H9 (cell line): ENCODE data around the gene GAL3ST3. TPM values are rescaled to one million over a fixed set of nuclear protein-coding genes. Genes with fewer than 3 reads are reported as not detected.

Experiments used
- DNase-seq: peaks from one replicate; pipeline ENCODE4 v3.0.0-alpha.2; 2017
- H2AFZ ChIP-seq: one replicate; pipeline ENCODE4 v1.6.1; 2013; ENCODE audit warnings: mild to moderate bottlenecking, low read length, control low read depth, moderate library complexity
- H2AK5ac ChIP-seq: 2 replicates; pipeline ENCODE4 v1.6.1; 2013; ENCODE audit warnings: low read length, control low read depth, mixed read lengths; ENCODE audit not compliant: insufficient read length
- H2BK120ac ChIP-seq: one replicate; pipeline ENCODE4 v1.6.1; 2013; ENCODE audit warnings: low read depth, mild to moderate bottlenecking, low read length, control low read depth, inconsistent platforms; ENCODE audit not compliant: poor library complexity, severe bottlenecking
- H2BK12ac ChIP-seq: 2 replicates; pipeline ENCODE4 v1.6.1; 2013; ENCODE audit warnings: low read length, control low read depth, mixed read lengths, low read depth; ENCODE audit not compliant: insufficient read length
- H2BK15ac ChIP-seq: 2 replicates; pipeline ENCODE4 v1.6.1; 2013; ENCODE audit warnings: low read depth, low read length, control low read depth
- H2BK20ac ChIP-seq: one replicate; pipeline ENCODE4 v1.6.1; 2013; ENCODE audit warnings: low read depth, mild to moderate bottlenecking, low read length, control low read depth, inconsistent platforms; ENCODE audit not compliant: poor library complexity, severe bottlenecking
- H2BK5ac ChIP-seq: 2 replicates; pipeline ENCODE4 v1.6.1; 2013; ENCODE audit warnings: low read length, control low read depth, mixed read lengths; ENCODE audit not compliant: insufficient read length
- H3K14ac ChIP-seq: 2 replicates; pipeline ENCODE4 v1.6.1; 2013; ENCODE audit warnings: low read length, control low read depth; ENCODE audit not compliant: insufficient read depth
- H3K18ac ChIP-seq: 2 replicates; pipeline ENCODE4 v1.6.1; 2013; ENCODE audit warnings: low read depth, mild to moderate bottlenecking, mixed read lengths, low read length, control low read depth; ENCODE audit not compliant: insufficient read length
- H3K23ac ChIP-seq: 2 replicates; pipeline ENCODE4 v1.6.1; 2013; ENCODE audit warnings: low read length, control low read depth, mixed read lengths, low read depth; ENCODE audit not compliant: insufficient read length
- H3K23me2 ChIP-seq: 2 replicates; pipeline ENCODE4 v1.6.1; 2013; ENCODE audit warnings: low read depth, mild to moderate bottlenecking, mixed read lengths, low read length, control low read depth; ENCODE audit not compliant: insufficient read length, poor library complexity, severe bottlenecking
- H3K27ac ChIP-seq: 2 replicates; pipeline ENCODE4 v1.5.1; 2013; ENCODE audit warnings: low read length, control low read depth, mixed read lengths, low read depth; ENCODE audit not compliant: insufficient read length
- H3K27me3 ChIP-seq: 2 replicates; pipeline ENCODE4 v1.6.1; 2013; ENCODE audit warnings: low read length, control low read depth, inconsistent platforms; ENCODE audit not compliant: insufficient read depth
- H3K4ac ChIP-seq: 2 replicates; pipeline ENCODE4 v1.6.1; 2013; ENCODE audit warnings: low read depth, mild to moderate bottlenecking, control low read depth, inconsistent platforms, low read length, moderate library complexity
- H3K4me1 ChIP-seq: 2 replicates; pipeline ENCODE4 v1.6.1; 2013; ENCODE audit warnings: low read length, control low read depth, inconsistent platforms; ENCODE audit not compliant: insufficient read depth
- H3K4me2 ChIP-seq: 2 replicates; pipeline ENCODE4 v1.6.1; 2013; ENCODE audit warnings: low read length, control low read depth, mixed read lengths; ENCODE audit not compliant: insufficient read length, insufficient read depth
- H3K56ac ChIP-seq: 2 replicates; pipeline ENCODE4 v1.6.1; 2013; ENCODE audit warnings: low read depth, mild to moderate bottlenecking, mixed read lengths, low read length, control low read depth; ENCODE audit not compliant: insufficient read length
- H3K79me1 ChIP-seq: 2 replicates; pipeline ENCODE4 v1.6.1; 2013; ENCODE audit warnings: low read depth, mild to moderate bottlenecking, moderate library complexity, low read length, control low read depth, inconsistent platforms; ENCODE audit not compliant: insufficient read depth, poor library complexity, severe bottlenecking
- H3K79me2 ChIP-seq: 2 replicates; pipeline ENCODE4 v1.6.1; 2013; ENCODE audit warnings: low read length, control low read depth, inconsistent platforms; ENCODE audit not compliant: insufficient read depth
- H3K9ac ChIP-seq: 2 replicates; pipeline ENCODE4 v1.6.1; 2013; ENCODE audit warnings: low read length, control low read depth, mixed read lengths; ENCODE audit not compliant: insufficient read length; ENCODE audit errors: extremely low read depth
- H3K9me3 ChIP-seq: one replicate; pipeline ENCODE4 v1.6.1; 2013; ENCODE audit warnings: low read depth, low read length, inconsistent platforms; ENCODE audit not compliant: control insufficient read depth
- H3T11ph ChIP-seq: one replicate; pipeline ENCODE4 v1.6.1; 2013; ENCODE audit warnings: mild to moderate bottlenecking, low read length, control low read depth, inconsistent platforms
- H4K20me1 ChIP-seq: one replicate; pipeline ENCODE4 v1.6.1; 2013; ENCODE audit not compliant: control insufficient read depth, insufficient read length, insufficient read depth
- H4K5ac ChIP-seq: 2 replicates; pipeline ENCODE4 v1.6.1; 2013; ENCODE audit warnings: low read depth, mild to moderate bottlenecking, mixed read lengths, low read length, control low read depth; ENCODE audit not compliant: insufficient read length
- H4K8ac ChIP-seq: replicated peaks from 2 replicates; pipeline ENCODE4 v1.6.1; 2013; ENCODE audit warnings: low read length, control low read depth, mixed read lengths, low read depth; ENCODE audit not compliant: insufficient read length
- H4K91ac ChIP-seq: 2 replicates; pipeline ENCODE4 v1.6.1; 2013; ENCODE audit warnings: low read depth, mild to moderate bottlenecking, moderate library complexity, mixed read lengths, low read length, control low read depth; ENCODE audit not compliant: insufficient read length
- H3K27ac Mint-ChIP-seq, 3 experiments: 2 replicates in 2 of 3; 3 replicates in 1 of 3; pipeline ENCODE4 v1.8.0; 2020 to 2021; ENCODE audit warnings: mixed read lengths in 3 of 3, mild to moderate bottlenecking in 1 of 3, moderate library complexity in 1 of 3
- H3K27me3 Mint-ChIP-seq: 2 replicates; pipeline ENCODE4 v1.8.0; 2021; ENCODE audit warnings: low read depth, mild to moderate bottlenecking, moderate library complexity, mixed read lengths
- H3K36me3 Mint-ChIP-seq, 3 experiments: 2 replicates in 2 of 3; 3 replicates in 1 of 3; pipeline ENCODE4 v1.8.0; 2020 to 2021; ENCODE audit warnings: low read depth in 3 of 3, mixed read lengths in 3 of 3; ENCODE audit not compliant: insufficient read depth in 1 of 3
- H3K4me1 Mint-ChIP-seq, 2 experiments: 2 replicates each; pipeline ENCODE4 v1.8.0; 2020; ENCODE audit warnings: mixed read lengths in 2 of 2
- H3K4me3 Mint-ChIP-seq, 2 experiments: 2 replicates in 1 of 2; 3 replicates in 1 of 2; pipeline ENCODE4 v1.8.0; 2020 to 2021; ENCODE audit warnings: mild to moderate bottlenecking in 2 of 2, mixed read lengths in 2 of 2, moderate library complexity in 1 of 2
- H3K9me3 Mint-ChIP-seq, 2 experiments: 2 replicates in 1 of 2; 3 replicates in 1 of 2; pipeline ENCODE4 v1.8.0; 2020; ENCODE audit warnings: mild to moderate bottlenecking in 2 of 2, mixed read lengths in 2 of 2, moderate library complexity in 1 of 2
- WGBS: extraction: QIAGEN DNeasy Blood & Tissue Kit; methylation state at CpG from one replicate; pipeline ENCODE4 v1.1.7; 2013; ENCODE audit warnings: missing lambda C conversion rate, low lambda C conversion rate, mixed read lengths; ENCODE audit not compliant: insufficient read length; ENCODE audit errors: extremely low coverage; 5-methylcytosine and 5-hydroxymethylcytosine counted together
- total RNA-seq: library from RNA; stranded (reverse); gene quantifications from 2 replicates; pipeline ENCODE4 v1.2.1, GENCODE V29; 2021
- TF ChIP-seq, protein P1 (sequence below): fragments of 200-600 bp; sonication (generic); conservative IDR thresholded peaks from 3 replicates; pipeline ENCODE4 v1.8.0; 2021; ENCODE audit warnings: antibody characterized with exemption, mild to moderate bottlenecking

Gene GAL3ST3
- total RNA-seq, 1 experiment from 2014 or later: 17.2 TPM

DNA sequence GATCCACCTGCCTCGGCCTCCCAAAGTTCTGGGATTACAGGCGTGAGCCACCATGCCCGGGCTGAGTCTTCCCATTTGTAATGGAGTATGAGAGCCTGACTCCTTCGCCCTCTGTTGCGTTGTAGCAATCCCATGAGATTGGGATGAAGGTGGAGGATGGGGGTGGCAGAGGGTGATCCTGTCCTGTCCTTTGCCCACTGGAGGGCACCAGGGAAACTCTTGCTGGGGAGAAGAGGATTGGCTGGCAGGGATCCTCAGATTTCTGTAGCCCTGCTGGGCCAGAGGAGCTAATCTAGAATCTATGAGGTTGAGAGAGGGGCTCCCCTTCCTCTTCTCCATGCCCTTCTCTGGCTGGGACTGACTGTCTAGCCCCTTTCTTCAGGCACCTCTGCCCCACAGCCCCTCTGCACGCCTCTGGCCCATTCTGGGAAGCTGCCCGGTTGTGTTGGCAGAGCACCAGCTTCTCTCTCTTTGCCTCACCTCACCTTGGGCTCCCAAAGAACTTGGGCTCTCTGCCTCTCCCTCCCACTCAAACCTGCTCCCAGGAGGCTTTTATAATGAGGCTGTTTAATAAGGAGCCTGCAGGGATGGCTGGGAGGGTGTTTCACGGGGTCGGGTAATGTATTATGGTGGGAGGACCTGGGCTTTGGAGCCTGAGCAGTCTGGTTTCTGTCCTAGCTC is 13.2 kb downstream of the GAL3ST3 start:
- Histone ChIP-seq H4K20me1 (no peaks in the 10 kb centered on the region), H2BK15ac (no peak overlapping the region; the same call in 1 of the 2 replicates), H3K27ac (no peak overlapping the region), H3K18ac (no peak overlapping the region), H2BK20ac (no peak overlapping the region), H2BK5ac (no peak overlapping the region), H2AFZ (no peak overlapping the region), H3K14ac (no peak overlapping the region), H2AK5ac (no peak overlapping the region), H3K9me3 (peaks cover 8% of the 10 kb centered on the region), H2BK120ac (no peak overlapping the region), H2BK12ac (no peak overlapping the region), H3K79me2 (no peaks in the 10 kb centered on the region), H3K4me1 (no peaks in the 10 kb centered on the region), H4K5ac (no peak overlapping the region), H3K27me3 (no peaks in the 10 kb centered on the region), H4K8ac (no peak overlapping the region), H3K23ac (no peak overlapping the region), H4K91ac (no peak overlapping the region), H3K4me2 (no peak overlapping the region), H3K79me1 (no peaks in the 10 kb centered on the region), H3K4ac (no peak overlapping the region), H3K56ac (no peak overlapping the region), H3K23me2 (no peaks in the 10 kb centered on the region), H3T11ph (no peak overlapping the region), H3K9ac (no peak overlapping the region)
- H3K36me3 Mint-ChIP-seq: peaks cover 0 to 3% (median 3%) of the 10 kb centered on the region in 3 experiments; a peak in 3 of 7 replicates
- H3K4me1 Mint-ChIP-seq: no peaks in the 10 kb centered on the region
- H3K9me3 Mint-ChIP-seq: peaks cover 18 to 23% of the 10 kb centered on the region in 2 experiments
- peaks cover 21% of the 10 kb centered on the region for H3K27me3 Mint-ChIP-seq
- TF ChIP-seq, protein P1, sequence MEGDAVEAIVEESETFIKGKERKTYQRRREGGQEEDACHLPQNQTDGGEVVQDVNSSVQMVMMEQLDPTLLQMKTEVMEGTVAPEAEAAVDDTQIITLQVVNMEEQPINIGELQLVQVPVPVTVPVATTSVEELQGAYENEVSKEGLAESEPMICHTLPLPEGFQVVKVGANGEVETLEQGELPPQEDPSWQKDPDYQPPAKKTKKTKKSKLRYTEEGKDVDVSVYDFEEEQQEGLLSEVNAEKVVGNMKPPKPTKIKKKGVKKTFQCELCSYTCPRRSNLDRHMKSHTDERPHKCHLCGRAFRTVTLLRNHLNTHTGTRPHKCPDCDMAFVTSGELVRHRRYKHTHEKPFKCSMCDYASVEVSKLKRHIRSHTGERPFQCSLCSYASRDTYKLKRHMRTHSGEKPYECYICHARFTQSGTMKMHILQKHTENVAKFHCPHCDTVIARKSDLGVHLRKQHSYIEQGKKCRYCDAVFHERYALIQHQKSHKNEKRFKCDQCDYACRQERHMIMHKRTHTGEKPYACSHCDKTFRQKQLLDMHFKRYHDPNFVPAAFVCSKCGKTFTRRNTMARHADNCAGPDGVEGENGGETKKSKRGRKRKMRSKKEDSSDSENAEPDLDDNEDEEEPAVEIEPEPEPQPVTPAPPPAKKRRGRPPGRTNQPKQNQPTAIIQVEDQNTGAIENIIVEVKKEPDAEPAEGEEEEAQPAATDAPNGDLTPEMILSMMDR: no peak
- WGBS: no CpG with 5 or more reads among the region's 9 CpGs
- no peak overlapping the region for H3K4me3 Mint-ChIP-seq
- DNase-seq: no peak
- H3K27ac Mint-ChIP-seq: no peak overlapping the region
